H1 (cell line): ENCODE data around the gene PLSCR1. TPM values are rescaled to one million over a fixed set of nuclear protein-coding genes. Genes with fewer than 3 reads are reported as not detected.

ENCODE experiments used
- CTCF ChIA-PET: fragments of 300-600 bp; sonication (Branson Sonifier 250); formaldehyde crosslinking; loops from one replicate; lab custom pipeline; 2021; ENCODE audit not compliant: partially characterized antibody; lab: Charles Lee
- POLR2A ChIA-PET: fragments of 300-600 bp; sonication (Branson Sonifier 250); formaldehyde crosslinking; loops from one replicate; lab custom pipeline; 2021; ENCODE audit warnings: inconsistent platforms; ENCODE audit not compliant: partially characterized antibody; lab: Charles Lee
- DNase-seq, 2 experiments: peaks; one replicate each; pipeline versions ENCODE4 v3.0.0 to v3.0.0-alpha.2; 2010 to 2022; ENCODE audit warnings: low spot score in 2 of 2, low read depth in 1 of 2, mixed read lengths in 1 of 2
- FAIRE-seq: peaks from 2 replicates; lab custom pipeline; 2011; peaks lifted over from hg19 to GRCh38; lab: Jason Lieb, UNC
- H2AFZ ChIP-seq: 2 replicates; pipeline ENCODE4 v1.8.1; 2012; ENCODE audit warnings: low read length, inconsistent platforms
- H2AK5ac ChIP-seq: 2 replicates; pipeline ENCODE4 v1.6.1; 2013; ENCODE audit warnings: low read depth, low read length
- H2BK120ac ChIP-seq: replicated peaks from 2 replicates; pipeline ENCODE3; 2013; ENCODE audit warnings: low read depth, low read length, inconsistent platforms
- H2BK12ac ChIP-seq: 2 replicates; pipeline ENCODE4 v1.6.1; 2013; ENCODE audit warnings: low read depth, low read length
- H2BK15ac ChIP-seq: 2 replicates; pipeline ENCODE4 v1.6.1; 2013; ENCODE audit warnings: low read length
- H2BK20ac ChIP-seq: 2 replicates; pipeline ENCODE4 v1.6.1; 2013; ENCODE audit warnings: low read length
- H2BK5ac ChIP-seq: 2 replicates; pipeline ENCODE4 v1.6.1; 2013; ENCODE audit warnings: low read depth, low read length
- H3K14ac ChIP-seq: 2 replicates; pipeline ENCODE4 v1.6.1; 2013; ENCODE audit warnings: inconsistent platforms; ENCODE audit not compliant: insufficient read length
- H3K18ac ChIP-seq: 2 replicates; pipeline ENCODE4 v1.6.1; 2013; ENCODE audit warnings: low read length; ENCODE audit errors: extremely low read depth
- H3K23ac ChIP-seq: 2 replicates; pipeline ENCODE4 v1.6.1; 2013; ENCODE audit warnings: inconsistent platforms; ENCODE audit not compliant: insufficient read length
- H3K23me2 ChIP-seq: 2 replicates; pipeline ENCODE4 v1.6.1; 2013; ENCODE audit warnings: low read depth, low read length
- H3K27ac ChIP-seq: 2 replicates; pipeline ENCODE4 v1.6.1; 2011; ENCODE audit warnings: low read depth, low read length, inconsistent platforms
- H3K27me3 ChIP-seq, 4 experiments: replicated peaks in 1 of 4; 1 replicate in 1 of 4; 2 replicates in 3 of 4; pipeline versions ENCODE4 v1.6.1 to v1.8.1; 2011 to 2013; ENCODE audit warnings: low read length in 3 of 4, mild to moderate bottlenecking in 3 of 4, inconsistent platforms in 2 of 4, mixed read lengths in 2 of 4, moderate library complexity in 1 of 4; ENCODE audit not compliant: control insufficient read depth in 3 of 4, insufficient read depth in 3 of 4; ENCODE audit errors: extremely low read depth in 1 of 4
- H3K36me3 ChIP-seq, 4 experiments: 2 replicates each; pipeline versions ENCODE4 v1.6.1 to v1.8.1; 2011 to 2013; ENCODE audit warnings: mild to moderate bottlenecking in 4 of 4, low read length in 3 of 4, moderate library complexity in 2 of 4, control low read depth in 1 of 4, inconsistent platforms in 1 of 4; ENCODE audit not compliant: insufficient read depth in 4 of 4, control insufficient read depth in 2 of 4
- H3K4ac ChIP-seq: replicated peaks from 2 replicates; pipeline ENCODE3; 2013; ENCODE audit warnings: low read length, low read depth, mixed read lengths, inconsistent platforms; ENCODE audit not compliant: insufficient read length
- H3K4me1 ChIP-seq, 4 experiments: replicated peaks in 1 of 4; 1 replicate in 1 of 4; 2 replicates in 3 of 4; pipeline versions ENCODE4 v1.6.1 to v1.8.1; 2011 to 2013; ENCODE audit warnings: low read length in 3 of 4, inconsistent platforms in 2 of 4, mixed read lengths in 1 of 4; ENCODE audit not compliant: insufficient read depth in 4 of 4, control insufficient read depth in 3 of 4
- H3K4me2 ChIP-seq, 2 experiments: 2 replicates each; pipeline versions ENCODE4 v1.6.1 to v1.8.1; 2011 to 2013; ENCODE audit warnings: low read depth in 2 of 2, low read length in 2 of 2, control low read depth in 1 of 2, inconsistent platforms in 1 of 2, mild to moderate bottlenecking in 1 of 2; ENCODE audit not compliant: insufficient read depth in 1 of 2
- H3K4me3 ChIP-seq, 4 experiments: fragments of 200-600, 300-600 bp in 1 of 4; sonication (generic), shearing (Covaris generic), sonication (Bioruptor Twin) in 1 of 4; 2 replicates each; pipeline versions ENCODE4 v1.5.1 to v1.8.1; 2011 to 2016; ENCODE audit warnings: low read length in 4 of 4, low read depth in 3 of 4, control low read depth in 2 of 4, inconsistent platforms in 2 of 4, mild to moderate bottlenecking in 2 of 4, mixed read lengths in 1 of 4, moderate library complexity in 1 of 4; ENCODE audit not compliant: insufficient read depth in 2 of 4; ENCODE audit errors: extremely low read depth in 1 of 4
- H3K56ac ChIP-seq: replicated peaks from 2 replicates; pipeline ENCODE3; 2013; ENCODE audit warnings: low read depth, mild to moderate bottlenecking, mixed read lengths, low read length, inconsistent platforms; ENCODE audit not compliant: insufficient read length
- H3K79me1 ChIP-seq: 2 replicates; pipeline ENCODE4 v1.6.1; 2013; ENCODE audit warnings: low read depth, low read length, control low read depth
- H3K79me2 ChIP-seq, 2 experiments: 2 replicates each; pipeline versions ENCODE4 v1.6.1 to v1.8.1; 2012 to 2013; ENCODE audit warnings: low read length in 2 of 2, mild to moderate bottlenecking in 2 of 2, inconsistent platforms in 1 of 2; ENCODE audit not compliant: insufficient read depth in 2 of 2, control insufficient read depth in 1 of 2
- H3K9ac ChIP-seq, 4 experiments: replicated peaks in 1 of 4; 1 replicate in 1 of 4; 2 replicates in 3 of 4; pipeline versions ENCODE4 v1.6.1 to v1.8.1; 2011 to 2013; ENCODE audit warnings: low read depth in 3 of 4, low read length in 3 of 4, control low read depth in 2 of 4, mild to moderate bottlenecking in 2 of 4, moderate library complexity in 2 of 4, inconsistent platforms in 1 of 4; ENCODE audit errors: extremely low read depth in 1 of 4
- H3K9me3 ChIP-seq, 2 experiments: 2 replicates each; pipeline versions ENCODE4 v1.6.1 to v1.8.1; 2012 to 2013; ENCODE audit warnings: mild to moderate bottlenecking in 2 of 2, moderate library complexity in 2 of 2, control low read depth in 1 of 2, inconsistent platforms in 1 of 2, low read depth in 1 of 2, low read length in 1 of 2, mixed read lengths in 1 of 2; ENCODE audit not compliant: insufficient read depth in 2 of 2
- H4K20me1 ChIP-seq, 2 experiments: replicated peaks in 1 of 2; 2 replicates each; pipeline versions ENCODE3 to v1.8.1; 2011 to 2013; ENCODE audit warnings: inconsistent platforms in 2 of 2, low read length in 2 of 2, mild to moderate bottlenecking in 1 of 2; ENCODE audit not compliant: insufficient read depth in 2 of 2, control insufficient read depth in 1 of 2
- H4K5ac ChIP-seq: 2 replicates; pipeline ENCODE4 v1.6.1; 2013; ENCODE audit warnings: low read length, low read depth, mixed read lengths, inconsistent platforms; ENCODE audit not compliant: insufficient read length
- H4K8ac ChIP-seq: 2 replicates; pipeline ENCODE4 v1.8.0; 2013; ENCODE audit warnings: mild to moderate bottlenecking, moderate library complexity, low read length, inconsistent platforms; ENCODE audit not compliant: insufficient read depth; ENCODE audit errors: extremely low read depth
- H4K91ac ChIP-seq: replicated peaks from 2 replicates; pipeline ENCODE3; 2013; ENCODE audit warnings: low read length, mixed read lengths, inconsistent platforms; ENCODE audit not compliant: insufficient read length
- ATF2 ChIP-seq: IDR thresholded peaks from 2 replicates; pipeline ENCODE4 v1.6.1; 2012; ENCODE audit warnings: low read length, inconsistent platforms
- JUN ChIP-seq: IDR thresholded peaks from 2 replicates; pipeline ENCODE4 v1.6.1; 2011; ENCODE audit warnings: low read depth, mild to moderate bottlenecking, improper control_type of control experiment, low read length
- POLR2AphosphoS5 ChIP-seq: IDR thresholded peaks from 2 replicates; pipeline ENCODE4 v1.6.1; 2011; ENCODE audit warnings: low read depth, low read length
- SRF ChIP-seq: IDR thresholded peaks from 2 replicates; pipeline ENCODE4 v1.6.1; 2011; ENCODE audit warnings: mild to moderate bottlenecking, low read depth, low read length, moderate library complexity
- TCF12 ChIP-seq: IDR thresholded peaks from 2 replicates; pipeline ENCODE4 v1.6.1; 2011; ENCODE audit warnings: low read depth, mild to moderate bottlenecking, low read length
- WGBS, 2 experiments: shearing (Covaris generic) in 1 of 2; methylation state at CpG; one replicate each; pipeline versions ENCODE4 v1.1.6 to v1.1.7; 2013 to 2015; ENCODE audit warnings: low lambda C conversion rate in 2 of 2, mixed read lengths in 2 of 2, inconsistent platforms in 1 of 2, low coverage in 1 of 2, missing lambda C conversion rate in 1 of 2; ENCODE audit not compliant: insufficient replicate concordance in 2 of 2, insufficient coverage in 1 of 2, insufficient read length in 1 of 2; ENCODE audit errors: extremely low coverage in 1 of 2, missing lambda C conversion rate in 1 of 2; 5-methylcytosine and 5-hydroxymethylcytosine counted together
- polyA plus RNA-seq, 7 experiments: library from polyadenylated mRNA; depleted of rRNA in 3 of 7; stranded (reverse) in 5 of 7; unstranded in 2 of 7; fragments of >200 nt in 5 of 7; fragments of 200-250 nt in 2 of 7; gene quantifications; 1 replicate in 5 of 7; 2 replicates in 1 of 7; 4 replicates in 1 of 7; pipeline versions ENCODE4 v1.2.1 to v1.2.3, GENCODE V29; 2011 to 2013; ENCODE audit warnings: missing spikeins in 2 of 7, mixed read lengths in 2 of 7
- total RNA-seq: library from RNA; stranded (reverse); fragmentation: NEBNext Ultra II Directional; extraction: Animal tissue kit (Norgen Biotek cat#: 25700); gene quantifications from 2 replicates; pipeline ENCODE4 v1.2.1, GENCODE V29; 2021

The PLSCR1 gene
- total and polyA plus RNA-seq, 2 of the 8 experiments (the other 6 are each of a cell fraction or from before 2014, with no cell fraction given) = 32.2 to 48.5 TPM

- Histone ChIP-seq H3K9me3 (no peaks in the 10 kb centered on the region), H2AFZ (no peak overlapping the region), H2BK5ac (no peak overlapping the region), H4K8ac (no peak overlapping the region), H3K79me1 (no peaks in the 10 kb centered on the region), H4K91ac (no peak overlapping the region), H3K4me3 (peak overlapping the region in 1 of 4 experiments; percentile 65; a peak in 1 of 8 replicates), H4K20me1 (no peaks in the 10 kb centered on the region), H3K14ac (no peak overlapping the region), H2AK5ac (no peak overlapping the region), H4K5ac (no peak overlapping the region), H3K36me3 (no peaks in the 10 kb centered on the region), H3K9ac (no peak overlapping the region), H3K18ac (no peak overlapping the region), H2BK20ac (no peak overlapping the region), H2BK120ac (no peak overlapping the region), H3K4me2 (peak overlapping the region in 1 of 2 experiments; percentile 88; a peak in 1 of 4 replicates), H3K4me1 (peaks cover 0 to 3% (median 0%) of the 10 kb centered on the region in 4 experiments; a peak in 1 of 7 replicates), H3K23me2 (no peaks in the 10 kb centered on the region), H3K27me3 (no peaks in the 10 kb centered on the region), H3K79me2 (no peaks in the 10 kb centered on the region), H3K4ac (no peak overlapping the region), H3K23ac (no peak overlapping the region), H2BK15ac (no peak overlapping the region), H3K56ac (no peak overlapping the region), H3K27ac (no peak overlapping the region), H2BK12ac (peak overlapping the region; percentile 9; the same call in 1 of the 2 replicates)
- FAIRE-seq (no peak), DNase-seq (no peak)
- ChIA-PET POLR2A (interaction anchor here (1.5 to 1.8 kb wide), 2 partner anchors 62 to 74 kb away, joined by 3 to 6 read pairs; partner anchors contain the start of gene PLSCR1), CTCF (no interaction called here)
- 92 to 100% methylated on average over 1 to 9 of the region's 9 CpGs for WGBS, 2 experiments
- TF ChIP-seq POLR2AphosphoS5 = no peak
- TF ChIP-seq JUN = no peak
- no peak for TF ChIP-seq TCF12
- TF ChIP-seq SRF = peak; percentile 52; the same call in 1 of the 2 replicates
- no peak for TF ChIP-seq ATF2
Measured at GRCh38 chr3:146470425-146470990, 73.9 kb downstream of the PLSCR1 start.
